GM11168 (cell line): Measurements from ENCODE around the gene RAPGEF5.

Experiments
- in situ Hi-C: fragments of 300-500 bp; cut with MboI; formaldehyde crosslinking; loops from one replicate; pipeline ENCODE4 v1.12.0; 2022; ENCODE audit warnings: low sequenced_read_pairs; ENCODE audit not compliant: unreplicated experiment

The RAPGEF5 gene

GRCh38 chr7:22351878-22352277, 5.1 kb downstream of the RAPGEF5 start:
- in situ Hi-C loops = no loop called here

DNA sequence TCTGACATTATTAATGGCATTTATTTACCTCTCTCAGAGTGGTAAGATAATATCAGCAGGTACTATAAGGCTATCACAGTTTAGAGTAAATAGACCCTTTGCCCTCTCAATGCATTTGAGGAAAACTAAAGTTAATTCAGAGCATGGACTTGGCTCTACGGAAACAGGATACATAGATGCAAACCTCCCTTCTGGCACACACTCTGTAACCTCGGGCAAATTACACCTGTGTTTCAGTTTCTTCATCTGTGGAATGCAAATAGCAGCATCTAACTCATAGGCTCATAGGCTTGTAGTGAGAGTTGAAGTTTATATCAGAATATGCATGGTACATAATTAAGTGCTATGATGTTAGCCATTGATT, 5.6 kb downstream of the RAPGEF5 start:
- in situ Hi-C loops = no loop called here

- in situ Hi-C loops = no loop called here
These were observed 6.3 kb downstream of the RAPGEF5 start for GRCh38 chr7:22350466-22351328.

DNA sequence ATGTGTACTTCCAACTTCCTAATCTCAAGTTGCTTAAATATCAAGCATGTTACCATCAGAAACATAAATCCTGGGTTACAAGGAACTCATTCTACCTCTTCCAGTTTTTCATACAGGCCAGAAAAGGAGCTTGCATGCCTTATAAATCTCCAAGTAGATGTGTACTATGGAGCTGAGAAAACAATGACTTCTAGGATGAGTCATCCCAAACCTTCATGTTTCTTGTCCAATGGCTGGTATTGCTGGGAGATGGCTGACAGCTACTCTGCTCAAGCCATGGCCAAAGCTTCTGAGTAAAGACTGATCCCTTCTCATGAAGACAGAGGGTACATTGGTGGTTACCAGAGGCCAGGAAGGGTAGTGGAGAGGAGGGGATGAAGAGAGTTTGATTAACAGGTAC, 8.6 kb downstream of the RAPGEF5 start:
- in situ Hi-C loops = no loop called here

DNA sequence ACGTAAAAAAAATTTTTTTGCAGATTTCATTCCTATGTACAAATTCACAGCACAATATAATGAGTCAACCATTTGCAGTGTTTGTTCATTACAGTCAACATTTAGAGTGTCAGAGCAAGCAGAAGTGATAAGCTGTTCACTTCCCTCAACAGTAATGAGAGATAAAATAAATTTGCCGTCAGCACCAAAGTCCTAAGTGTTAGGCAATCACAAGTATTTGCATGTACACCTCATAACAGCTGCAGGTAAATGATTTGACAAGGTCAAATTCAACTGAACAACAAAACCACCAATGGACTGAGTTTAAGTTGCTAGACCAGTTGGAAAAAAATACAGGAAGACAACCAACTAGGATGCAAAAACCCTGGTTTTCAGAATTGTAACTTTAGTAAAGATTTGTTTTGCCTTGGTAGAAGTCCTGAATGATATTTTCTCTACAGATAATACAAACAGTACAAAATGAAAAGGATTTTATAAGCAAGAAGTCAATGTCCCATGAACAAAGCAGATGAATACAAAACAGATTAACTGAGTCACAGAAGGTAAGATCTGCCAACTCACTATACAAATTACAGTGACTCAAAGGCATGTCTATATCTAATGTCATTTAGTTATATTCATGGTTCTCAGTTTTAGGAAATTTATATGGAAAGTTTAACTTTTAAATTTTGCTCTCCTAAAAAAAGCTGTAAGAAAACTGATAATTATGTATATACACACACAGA, 10.4 kb downstream of the RAPGEF5 start:
- in situ Hi-C loops = no loop called here

GRCh38 chr7:22344655-22345054, 12.3 kb downstream of the RAPGEF5 start:
- in situ Hi-C loops = no loop called here

DNA sequence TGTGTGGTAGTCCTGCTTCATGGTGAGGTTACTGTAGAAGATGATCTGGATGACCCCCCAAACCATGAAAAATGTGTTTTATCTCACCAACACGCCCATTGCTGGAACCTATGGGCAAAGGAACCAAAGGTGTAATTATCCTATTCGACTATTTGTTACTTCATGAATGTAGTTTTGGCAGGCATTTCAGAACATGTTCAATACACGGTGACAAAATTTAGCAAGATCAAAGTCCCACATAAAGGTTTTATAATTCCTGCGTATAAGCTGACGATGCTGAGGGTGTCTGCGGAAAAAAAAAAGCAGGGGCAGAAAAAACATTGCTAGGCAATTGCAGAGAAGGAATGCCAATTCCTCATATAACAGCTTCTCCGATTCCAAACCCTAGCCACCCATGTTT, 13.3 kb downstream of the RAPGEF5 start:
- in situ Hi-C loops = no loop called here

- in situ Hi-C loops = no loop called here
These were observed 13.9 kb downstream of the RAPGEF5 start for GRCh38 chr7:22343071-22343470.

DNA sequence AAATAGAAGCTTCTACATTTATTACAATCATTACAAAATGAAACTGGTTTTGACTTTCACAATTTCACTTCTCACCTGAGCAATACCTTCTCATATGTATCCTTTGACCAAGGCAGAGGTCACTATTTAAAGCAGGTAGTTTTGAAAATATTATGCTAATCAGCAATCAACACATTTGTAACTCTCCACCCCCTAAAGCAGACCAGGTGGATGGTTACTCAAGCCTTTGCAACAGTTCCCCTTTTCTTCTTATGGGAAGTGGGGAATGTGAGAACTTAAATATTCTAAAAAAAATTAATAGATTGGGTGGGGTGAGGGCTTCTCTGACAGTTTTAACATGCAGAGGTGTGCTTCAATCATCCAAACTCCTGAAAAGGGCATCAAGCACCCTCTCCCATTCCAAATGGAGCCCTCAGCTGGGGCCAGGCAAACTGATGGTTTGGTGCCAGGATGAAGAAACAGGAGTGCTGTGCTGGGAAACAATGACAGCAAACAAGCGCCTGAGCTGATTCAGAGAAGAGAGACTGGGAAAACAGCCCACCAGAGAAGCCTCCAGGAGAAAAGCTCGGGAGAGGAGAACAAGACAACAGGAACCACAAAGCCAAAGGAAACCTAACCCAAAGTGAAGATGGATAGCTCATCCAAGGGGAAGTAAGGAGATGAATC, 17.1 kb downstream of the RAPGEF5 start:
- in situ Hi-C loops = no loop called here

- in situ Hi-C loops = no loop called here
These were observed 18.1 kb downstream of the RAPGEF5 start for GRCh38 chr7:22338877-22339276.

GRCh38 chr7:22338411-22338810, 18.5 kb downstream of the RAPGEF5 start:
- in situ Hi-C loops = no loop called here

GRCh38 chr7:22333680-22334141, 23.2 kb downstream of the RAPGEF5 start:
- in situ Hi-C loops = no loop called here

GRCh38 chr7:22332461-22332870, 24.5 kb downstream of the RAPGEF5 start:
- in situ Hi-C loops = no loop called here

- in situ Hi-C loops = no loop called here
These were observed 25.2 kb downstream of the RAPGEF5 start for GRCh38 chr7:22331704-22332103.

- in situ Hi-C loops = no loop called here
These were observed 26.1 kb downstream of the RAPGEF5 start for GRCh38 chr7:22330903-22331302.

- in situ Hi-C loops = no loop called here
These were observed 27.0 kb downstream of the RAPGEF5 start for GRCh38 chr7:22329816-22330524.

GRCh38 chr7:22326181-22326580, 30.8 kb downstream of the RAPGEF5 start:
- in situ Hi-C loops = no loop called here

- in situ Hi-C loops = no loop called here
These were observed 31.3 kb downstream of the RAPGEF5 start for GRCh38 chr7:22325671-22326070.

- in situ Hi-C loops = no loop called here
These were observed 33.2 kb downstream of the RAPGEF5 start for GRCh38 chr7:22323714-22324113.

GRCh38 chr7:22320416-22320815, 36.5 kb downstream of the RAPGEF5 start:
- in situ Hi-C loops = no loop called here
